ENCODE measurements around the gene SASH1.

SASH1 gene

DNA sequence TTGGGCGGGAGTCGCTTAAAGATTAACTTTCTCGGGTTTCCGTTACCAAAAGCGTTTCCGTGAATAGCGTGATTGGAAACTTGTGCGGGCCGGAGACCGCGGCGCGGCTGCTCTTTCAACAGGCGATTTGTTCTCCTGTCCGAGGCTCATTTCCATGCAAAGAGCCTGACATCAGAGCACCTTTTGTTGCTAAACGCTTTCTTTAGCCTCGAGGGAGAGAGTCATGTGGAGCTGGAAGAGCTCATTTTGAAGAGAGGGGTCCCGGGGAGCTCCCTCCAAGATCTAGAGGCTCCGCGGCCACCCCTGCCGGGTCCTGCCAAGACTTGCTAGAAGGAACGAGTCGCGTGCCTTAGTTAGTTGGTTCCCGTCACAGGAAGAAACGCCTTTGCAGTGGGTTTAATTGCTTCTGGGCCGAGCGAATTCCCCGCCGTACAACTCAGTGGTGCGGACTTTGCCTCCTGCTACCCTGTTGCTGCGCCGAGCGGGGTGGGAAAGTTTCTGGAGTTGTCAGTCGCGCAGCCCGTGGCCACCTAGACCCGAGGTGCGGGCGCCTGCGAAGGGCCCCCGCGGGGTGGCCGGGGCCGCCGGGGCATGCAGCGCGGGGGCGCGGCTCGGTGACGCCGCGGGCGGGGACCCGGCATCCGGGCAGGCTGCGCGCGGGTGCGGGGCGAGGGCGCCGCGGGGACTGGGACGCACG lies at the start of gene SASH1:
TSS of gene SASH1 (plus strand) at position 489 of the 697 bp plus-strand sequence. CDS start 230 bp downstream, outside the sequence.
- DNase-seq = peak; percentile 24 to 91 (median 73)

- peak in 44 of 56 donors; percentile 7 to 68 (median 40) for DNase-seq
Measured at GRCh38 chr6:148293181-148293995, 49.2 kb upstream of the SASH1 start.

- DNase-seq = peak in 20 of 56 donors; percentile 13 to 53 (median 25)
Measured at GRCh38 chr6:148294059-148294458, 48.6 kb upstream of the SASH1 start.

DNA sequence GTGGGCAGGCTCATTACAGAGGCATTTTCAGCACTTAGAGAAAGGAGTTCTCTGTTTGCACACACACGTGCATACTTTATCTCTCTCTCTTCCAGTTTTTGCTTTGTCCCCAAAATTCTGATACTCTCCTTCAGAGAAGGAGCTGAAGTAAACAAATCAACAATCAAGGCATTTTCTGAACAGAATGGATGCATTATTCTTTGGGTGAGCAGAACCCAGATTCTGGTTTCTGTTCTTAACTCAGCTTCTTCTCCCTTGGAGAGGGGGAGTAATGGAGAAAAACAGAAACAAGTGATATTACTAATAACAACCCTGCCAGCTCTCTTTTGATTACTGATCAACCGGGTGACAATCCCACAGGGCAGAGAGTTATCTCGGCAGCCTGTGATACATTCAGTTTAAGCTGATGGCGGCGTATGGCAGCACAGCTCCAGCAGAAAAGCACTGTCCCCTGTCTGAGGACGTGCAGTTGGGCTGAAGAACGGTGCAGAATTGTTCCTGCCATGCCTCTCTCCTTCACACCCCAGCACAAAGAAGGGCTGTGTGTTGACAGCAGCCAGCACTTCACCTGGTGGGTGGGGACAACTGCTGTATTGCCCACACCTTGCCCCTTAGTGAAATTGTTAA lies 47.3 kb upstream of the SASH1 start:
- peak in 11 of 56 donors; percentile 8 to 44 (median 19) for DNase-seq

GRCh38 chr6:148296771-148297170 lies 45.9 kb upstream of the SASH1 start:
- DNase-seq = no peak

DNA sequence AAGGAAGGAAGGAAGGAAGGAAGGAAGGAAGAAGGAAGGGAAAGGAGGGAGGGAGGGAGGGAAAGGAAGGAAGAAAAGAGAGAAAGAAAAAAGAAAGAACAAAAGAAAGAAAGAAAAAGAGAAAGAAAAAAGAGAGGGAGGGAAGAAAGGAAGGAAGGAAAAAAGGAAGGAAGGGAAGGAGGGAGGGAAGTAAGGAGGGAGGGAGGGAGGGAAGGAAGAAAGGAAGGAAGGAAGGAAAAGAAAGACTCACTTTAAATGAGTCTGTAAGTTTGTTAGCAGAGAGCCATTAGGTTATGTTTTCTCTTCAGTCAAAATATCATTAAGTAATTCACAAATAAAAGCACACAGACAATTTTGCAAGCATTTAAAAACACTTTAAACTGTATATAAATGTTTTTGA lies 44.0 kb upstream of the SASH1 start:
- DNase-seq = no peak

GRCh38 chr6:148303616-148304015 lies 39.0 kb upstream of the SASH1 start:
- no peak for DNase-seq

DNA sequence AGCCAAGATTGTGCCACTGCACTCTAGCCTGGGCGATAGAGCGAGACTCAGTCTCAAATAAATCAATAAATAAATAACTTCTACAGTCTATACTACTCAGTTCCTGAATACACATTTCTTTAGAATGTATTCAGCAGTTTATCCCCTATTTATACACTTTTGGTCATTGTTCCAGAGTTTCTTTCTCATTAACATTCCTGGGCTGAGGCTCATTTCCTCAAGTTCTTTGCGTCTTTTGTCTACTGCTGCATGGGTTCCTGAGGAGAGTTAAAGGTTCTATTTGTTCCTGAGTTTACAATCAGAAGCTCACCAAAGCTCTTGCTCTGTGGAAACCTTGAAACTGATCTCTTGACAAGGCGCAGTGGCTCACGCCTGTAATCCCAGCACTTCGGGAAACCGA lies 37.7 kb upstream of the SASH1 start:
- DNase-seq = no peak

- DNase-seq = no peak
Measured at GRCh38 chr6:148306286-148306685, 36.4 kb upstream of the SASH1 start.

- no peak for DNase-seq
Measured at GRCh38 chr6:148307405-148307804, 35.2 kb upstream of the SASH1 start.

- DNase-seq = no peak
Measured at GRCh38 chr6:148309301-148309700, 33.3 kb upstream of the SASH1 start.

GRCh38 chr6:148311966-148312669 lies 30.5 kb upstream of the SASH1 start:
- DNase-seq = no peak

DNA sequence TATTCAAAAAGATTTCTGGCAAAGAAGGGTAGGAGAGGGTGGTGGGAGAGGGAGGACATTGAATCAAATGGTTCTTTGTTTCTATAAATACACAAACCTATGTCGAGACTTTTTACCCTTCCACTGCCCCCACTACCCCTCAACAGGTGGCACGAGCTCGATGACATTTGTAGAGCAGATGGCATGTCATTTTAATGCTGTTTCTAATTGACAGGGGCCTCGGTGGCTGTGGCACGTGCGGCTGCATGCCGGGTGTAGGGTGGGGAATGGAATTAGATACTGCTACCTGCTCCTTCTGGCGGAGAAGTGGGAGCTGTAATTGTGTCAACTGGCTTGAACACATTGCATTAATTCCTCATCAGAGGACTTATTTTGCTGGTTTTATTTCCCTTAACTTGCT lies 29.1 kb upstream of the SASH1 start:
- DNase-seq = no peak

- DNase-seq = peak in 6 of 56 donors; percentile 8 to 27 (median 14)
Measured at GRCh38 chr6:148316308-148316707, 26.3 kb upstream of the SASH1 start.

DNA sequence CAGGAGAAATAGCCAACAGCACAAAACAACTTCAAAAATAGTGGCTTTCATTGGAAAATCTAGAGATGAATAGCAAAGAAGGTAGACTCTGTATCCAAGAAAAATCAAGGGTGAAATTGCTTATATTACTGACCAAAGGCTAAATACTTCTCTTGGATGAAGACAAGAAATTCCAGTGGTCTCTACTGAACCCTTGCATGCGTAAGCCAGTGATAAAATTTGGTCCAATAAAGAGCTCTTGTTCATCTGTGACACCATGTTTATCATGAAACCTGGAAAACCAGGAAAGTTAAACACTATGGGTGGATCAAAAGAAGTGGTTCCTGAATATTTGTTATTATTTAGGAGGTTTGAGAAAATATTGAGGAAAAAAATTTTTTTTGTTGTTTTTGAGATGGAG lies 25.6 kb upstream of the SASH1 start:
- DNase-seq = no peak

DNA sequence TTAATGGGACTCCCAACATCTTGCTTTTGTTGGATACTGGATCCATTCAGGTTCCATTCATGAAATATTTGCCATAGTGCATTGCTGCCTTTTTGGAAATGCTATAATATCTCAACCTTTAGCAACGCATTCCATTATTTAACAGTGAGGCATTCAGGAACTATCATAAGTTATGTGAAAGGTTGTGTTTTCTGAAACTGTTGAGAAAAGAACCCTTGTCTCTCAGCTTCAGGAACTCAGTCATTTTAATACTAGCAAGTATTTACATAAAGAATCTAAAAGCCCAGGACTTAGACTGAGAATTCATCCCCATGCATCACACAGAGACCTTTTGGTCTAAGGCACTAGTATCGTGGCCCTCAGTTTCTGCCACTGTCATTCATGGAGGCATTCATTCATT lies 24.9 kb upstream of the SASH1 start:
- DNase-seq = no peak

- no peak for DNase-seq
Measured at GRCh38 chr6:148322704-148323103, 19.9 kb upstream of the SASH1 start.

- DNase-seq = no peak
Measured at GRCh38 chr6:148323344-148323743, 19.3 kb upstream of the SASH1 start.

DNA sequence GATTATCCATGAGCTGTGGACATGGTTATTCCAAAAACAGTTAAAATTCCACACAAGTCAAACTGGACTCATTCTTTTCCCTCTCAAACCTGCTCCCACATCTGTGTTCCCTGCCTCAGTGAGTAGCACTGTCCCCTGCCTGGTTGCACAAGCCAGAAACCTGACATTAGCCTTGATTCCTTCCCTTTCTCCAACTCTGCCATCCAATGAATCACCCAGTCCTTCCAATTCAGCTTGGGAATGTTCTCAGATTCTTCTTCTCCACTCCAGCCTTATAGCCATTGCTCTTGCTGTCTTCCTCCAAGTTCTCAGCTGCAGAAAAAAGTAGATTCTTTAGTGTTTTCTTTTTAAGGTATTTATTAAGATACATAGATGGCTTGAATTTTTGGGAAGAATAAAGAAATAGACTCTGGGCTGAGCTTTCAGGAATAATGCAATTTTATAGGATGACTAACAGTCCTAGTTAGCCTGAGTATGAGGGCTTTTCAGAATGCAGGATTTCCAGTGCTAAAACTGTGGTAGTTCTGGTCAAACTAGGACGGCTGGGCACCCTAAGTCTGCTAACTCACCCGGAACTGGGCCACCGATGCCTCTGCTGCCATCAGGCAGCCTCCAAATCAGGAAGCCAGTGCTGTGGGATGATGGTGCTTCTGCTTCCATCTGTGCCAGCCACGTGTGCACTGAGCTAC lies 18.2 kb upstream of the SASH1 start:
- DNase-seq = no peak

DNA sequence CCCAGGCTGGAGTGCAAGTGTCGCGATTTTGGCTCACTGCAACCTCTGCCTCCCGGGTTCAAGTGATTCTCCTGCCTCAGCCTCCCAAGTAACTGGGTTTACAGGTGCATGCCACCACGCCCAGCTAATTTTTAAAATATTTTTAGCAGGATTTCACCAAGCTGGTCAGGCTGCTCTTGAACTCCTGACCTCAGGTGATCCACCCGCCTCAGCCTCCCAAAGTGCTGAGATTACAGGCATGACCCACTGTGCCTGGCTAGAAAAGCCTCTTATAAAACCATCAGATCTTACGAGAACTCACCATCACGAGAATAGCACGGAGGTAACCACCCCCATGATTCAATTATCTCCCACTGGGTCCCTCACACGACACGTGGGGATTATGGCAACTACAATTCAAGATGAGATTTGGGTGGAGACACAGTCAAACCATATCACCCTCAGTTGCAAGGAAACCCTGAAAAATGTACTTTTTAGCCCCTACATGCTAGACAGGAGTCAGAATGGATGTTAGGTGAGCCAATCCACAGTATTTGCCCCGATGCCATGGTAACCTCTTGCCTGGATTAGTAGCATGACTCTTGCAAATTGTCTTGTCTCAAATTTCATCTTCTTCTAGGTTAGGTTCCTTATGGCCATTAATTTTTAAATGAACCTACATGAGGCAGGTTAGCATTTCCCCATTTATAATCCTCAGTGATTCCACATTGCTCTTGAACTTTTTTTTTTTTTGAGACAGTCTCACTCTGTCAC lies 17.1 kb upstream of the SASH1 start:
- DNase-seq = no peak
